ENCODE data around the gene PIP5K1B. TPM values are rescaled to one million over a fixed set of nuclear protein-coding genes. Genes with fewer than 3 reads are reported as not detected.

PIP5K1B gene
- total and polyA plus RNA-seq, 2 donors (not counting 3 experiments of a cell fraction or from before 2014, with no cell fraction given), result 0.27 TPM; not detected in 1

GRCh38 chr9:68894502-68894901 is 189.5 kb downstream of the PIP5K1B start:
- peak overlapping the region; percentile 17 for H2AFZ ChIP-seq (ENCODE audit: low read depth, low read length)
- no peak for TF ChIP-seq POLR2A (IDR thresholded peaks at IDR 0.05; ENCODE audit: low read depth, low read length)
- TF ChIP-seq MAX (IDR thresholded peaks at IDR 0.05; ENCODE audit: insufficient read depth, insufficient read length), result no peak
- TF ChIP-seq GATA2 (IDR thresholded peaks at IDR 0.05; ENCODE audit: insufficient read depth, insufficient read length, low read depth, low read length), result no peak
- TF ChIP-seq JUN (IDR thresholded peaks at IDR 0.05; ENCODE audit: borderline replicate concordance, insufficient read depth, insufficient read length, low read depth), result no peak
- no peak for TF ChIP-seq MYC (IDR thresholded peaks at IDR 0.05; ENCODE audit: low read depth, low read length)
- TF ChIP-seq FOS (IDR thresholded peaks at IDR 0.05; ENCODE audit: borderline replicate concordance, insufficient read depth, low read length), result no peak
- no peak for TF ChIP-seq CTCF (IDR thresholded peaks at IDR 0.05; ENCODE audit: extremely low read depth in 1 of 2, insufficient read depth in 1 of 2, low read depth in 1 of 2, low read length in 2 of 2)
- no peak for TF ChIP-seq EZH2 (IDR thresholded peaks at IDR 0.05; ENCODE audit: borderline replicate concordance, low read depth, low read length, severe bottlenecking)
- no peak for TF ChIP-seq POLR2AphosphoS5 (IDR thresholded peaks at IDR 0.05; ENCODE audit: insufficient read depth, low read depth, low read length)
- no peaks in the 10 kb centered on the region for H4K20me1 ChIP-seq (replicated peaks; ENCODE audit: control insufficient read depth, extremely low read depth, insufficient read depth, low read length)
- peaks cover 7% of the 10 kb centered on the region for H3K4me1 ChIP-seq (ENCODE audit: control insufficient read depth, extremely low read depth, insufficient read depth, low read length)
- CTCF ChIA-PET, result no interaction called here
- peaks cover 2 to 3% of the 10 kb centered on the region in 2 experiments for H3K27me3 ChIP-seq (ENCODE audit: control insufficient read depth in 2 of 2, insufficient read depth in 2 of 2, low read length in 2 of 2)
- H3K9me3 ChIP-seq (replicated peaks; ENCODE audit: control insufficient read depth, insufficient read depth, low read length), result no peaks in the 10 kb centered on the region
- POLR2A ChIA-PET, result no interaction called here
- H3K4me3 ChIP-seq (replicated peaks in 1 of 3; ENCODE audit: insufficient read depth in 1 of 3, low read depth in 1 of 3, low read length in 3 of 3), result peak overlapping the region in 1 of 3 experiments; percentile 19
- DNase-seq (ENCODE audit: low read depth, low spot score) (peak; percentile 53), FAIRE-seq (peak; percentile 77)
- intact Hi-C loops (cut with micrococcal nuclease), result no loop called here
- no peaks in the 10 kb centered on the region for H3K79me2 ChIP-seq (ENCODE audit: control insufficient read depth, insufficient read depth, low read length)
- no peaks in the 10 kb centered on the region for H3K9me1 ChIP-seq (replicated peaks; ENCODE audit: control insufficient read depth, extremely low read depth, insufficient read depth, low read length)
- no peaks in the 10 kb centered on the region for H3K36me3 ChIP-seq (ENCODE audit: control insufficient read depth in 2 of 2, extremely low read depth in 1 of 2, insufficient read depth in 2 of 2, low read length in 2 of 2)
- no peak overlapping the region for H3K27ac ChIP-seq (ENCODE audit: insufficient read depth, low read depth, low read length)
- no TSS peak for BruUV-seq (replicated peaks)
- H3K9ac ChIP-seq (replicated peaks; ENCODE audit: extremely low read depth, insufficient read depth, low read length), result no peak overlapping the region
- peak overlapping the region; percentile 70 for H3K4me2 ChIP-seq (ENCODE audit: insufficient read depth, low read length)
- dilution Hi-C loops (cut with MboI; ENCODE audit: extremely low pct_ligation_motif_present, low sequenced_read_pairs), result no loop called here
